Measurements from ENCODE around the gene AP1S1.
"Not testable (repeated sequence)": the region's sequence is repeated elsewhere in the genome, so short reads cannot be mapped to it uniquely, and the experiment has no call there.

AP1S1 gene

DNA sequence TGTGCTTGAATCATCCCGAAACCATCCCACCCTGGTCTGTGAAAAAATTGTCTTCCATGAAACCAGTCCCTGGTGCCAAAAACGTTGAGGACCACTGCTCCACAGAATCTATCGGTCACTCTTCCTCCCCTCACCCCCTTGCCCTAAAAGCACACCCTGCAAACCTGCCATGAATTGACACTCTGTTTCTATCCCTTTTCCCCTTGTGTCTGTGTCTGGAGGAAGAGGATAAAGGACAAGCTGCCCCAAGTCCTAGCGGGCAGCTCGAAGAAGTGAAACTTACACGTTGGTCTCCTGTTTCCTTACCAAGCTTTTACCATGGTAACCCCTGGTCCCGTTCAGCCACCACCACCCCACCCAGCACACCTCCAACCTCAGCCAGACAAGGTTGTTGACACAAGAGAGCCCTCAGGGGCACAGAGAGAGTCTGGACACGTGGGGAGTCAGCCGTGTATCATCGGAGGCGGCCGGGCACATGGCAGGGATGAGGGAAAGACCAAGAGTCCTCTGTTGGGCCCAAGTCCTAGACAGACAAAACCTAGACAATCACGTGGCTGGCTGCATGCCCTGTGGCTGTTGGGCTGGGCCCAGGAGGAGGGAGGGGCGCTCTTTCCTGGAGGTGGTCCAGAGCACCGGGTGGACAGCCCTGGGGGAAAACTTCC is 28.2 kb upstream of the AP1S1 start:
- DNase-seq = peak; percentile 77

DNA sequence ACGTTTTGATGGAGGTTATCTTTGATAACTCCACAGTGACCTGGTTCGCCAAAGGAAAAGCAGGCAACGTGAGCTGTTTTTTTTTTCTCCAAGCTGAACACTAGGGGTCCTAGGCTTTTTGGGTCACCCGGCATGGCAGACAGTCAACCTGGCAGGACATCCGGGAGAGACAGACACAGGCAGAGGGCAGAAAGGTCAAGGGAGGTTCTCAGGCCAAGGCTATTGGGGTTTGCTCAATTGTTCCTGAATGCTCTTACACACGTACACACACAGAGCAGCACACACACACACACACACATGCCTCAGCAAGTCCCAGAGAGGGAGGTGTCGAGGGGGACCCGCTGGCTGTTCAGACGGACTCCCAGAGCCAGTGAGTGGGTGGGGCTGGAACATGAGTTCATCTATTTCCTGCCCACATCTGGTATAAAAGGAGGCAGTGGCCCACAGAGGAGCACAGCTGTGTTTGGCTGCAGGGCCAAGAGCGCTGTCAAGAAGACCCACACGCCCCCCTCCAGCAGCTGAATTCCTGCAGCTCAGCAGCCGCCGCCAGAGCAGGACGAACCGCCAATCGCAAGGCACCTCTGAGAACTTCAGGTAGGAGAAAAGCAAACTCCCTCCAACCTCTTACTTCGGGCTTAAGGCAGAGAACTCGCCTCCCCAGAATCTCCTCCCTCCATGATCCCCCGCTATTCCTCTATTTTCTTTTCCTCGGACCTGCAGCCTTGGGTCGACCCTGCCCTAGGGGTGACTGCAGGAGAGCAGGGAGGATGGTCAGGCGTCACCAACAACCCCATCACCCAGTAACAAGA is 27.4 kb upstream of the AP1S1 start, which contains the start of gene SERPINE1:
Gene SERPINE1 (plus strand): TSS at position 454 of the 809 bp plus-strand sequence. CDS start 1,290 bp downstream, outside the sequence.
- peak; percentile 95 for DNase-seq

DNA sequence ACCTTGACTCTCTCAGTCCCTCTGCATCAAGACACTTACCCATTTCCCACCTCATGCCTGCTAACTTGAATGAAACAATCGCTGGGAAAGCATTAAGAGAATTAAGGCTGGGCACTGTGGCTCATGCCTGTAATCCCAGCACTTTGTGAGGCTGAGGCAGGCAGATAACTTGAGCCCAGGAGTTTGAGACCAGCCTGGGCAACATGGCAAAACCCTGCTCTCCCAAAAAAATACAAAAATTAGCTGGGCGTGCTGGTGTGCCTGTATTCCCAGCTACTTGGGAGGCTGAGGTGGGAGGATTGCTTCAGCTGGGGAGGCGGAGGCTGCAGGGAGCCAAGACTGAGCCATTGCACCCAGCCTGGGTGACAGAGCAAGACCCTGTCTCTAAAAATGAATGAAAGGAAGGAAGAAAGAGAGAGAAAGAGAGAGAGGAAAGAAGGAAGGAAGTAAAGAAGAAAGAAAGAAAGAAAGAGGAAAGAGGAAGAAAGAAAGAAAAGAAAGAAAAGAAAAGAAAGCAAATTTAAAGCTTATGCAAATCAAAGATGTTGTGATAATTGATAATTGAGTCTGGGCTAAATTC is 26.7 kb upstream of the AP1S1 start:
- DNase-seq = no peak

DNA sequence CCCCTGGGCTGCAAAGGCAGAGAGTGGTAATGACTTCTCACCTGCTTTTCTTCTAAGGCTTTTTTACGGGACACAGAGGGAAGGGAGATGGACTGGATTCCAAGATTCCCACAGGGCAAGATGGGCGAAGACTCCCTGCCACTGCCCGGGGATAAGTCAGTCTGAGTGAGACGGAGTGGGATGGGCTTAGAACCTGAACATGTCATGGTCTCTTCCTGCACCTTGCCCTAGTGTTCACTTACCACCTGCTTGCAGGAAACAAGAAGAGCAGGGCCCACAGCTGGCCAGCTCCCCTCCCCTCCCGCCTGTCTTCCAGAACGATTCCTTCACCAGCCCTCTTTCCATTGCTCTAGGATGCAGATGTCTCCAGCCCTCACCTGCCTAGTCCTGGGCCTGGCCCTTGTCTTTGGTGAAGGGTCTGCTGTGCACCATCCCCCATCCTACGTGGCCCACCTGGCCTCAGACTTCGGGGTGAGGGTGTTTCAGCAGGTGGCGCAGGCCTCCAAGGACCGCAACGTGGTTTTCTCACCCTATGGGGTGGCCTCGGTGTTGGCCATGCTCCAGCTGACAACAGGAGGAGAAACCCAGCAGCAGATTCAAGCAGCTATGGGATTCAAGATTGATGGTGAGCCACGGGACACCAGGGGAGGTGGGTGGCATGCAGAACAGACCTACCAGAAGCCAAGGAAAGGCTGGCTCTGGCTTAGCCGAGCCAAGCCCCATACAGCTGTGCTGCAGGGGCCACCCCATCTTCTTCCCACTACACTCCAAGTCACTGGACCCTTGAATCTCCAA is 26.0 kb upstream of the AP1S1 start:
- no peak for DNase-seq

DNA sequence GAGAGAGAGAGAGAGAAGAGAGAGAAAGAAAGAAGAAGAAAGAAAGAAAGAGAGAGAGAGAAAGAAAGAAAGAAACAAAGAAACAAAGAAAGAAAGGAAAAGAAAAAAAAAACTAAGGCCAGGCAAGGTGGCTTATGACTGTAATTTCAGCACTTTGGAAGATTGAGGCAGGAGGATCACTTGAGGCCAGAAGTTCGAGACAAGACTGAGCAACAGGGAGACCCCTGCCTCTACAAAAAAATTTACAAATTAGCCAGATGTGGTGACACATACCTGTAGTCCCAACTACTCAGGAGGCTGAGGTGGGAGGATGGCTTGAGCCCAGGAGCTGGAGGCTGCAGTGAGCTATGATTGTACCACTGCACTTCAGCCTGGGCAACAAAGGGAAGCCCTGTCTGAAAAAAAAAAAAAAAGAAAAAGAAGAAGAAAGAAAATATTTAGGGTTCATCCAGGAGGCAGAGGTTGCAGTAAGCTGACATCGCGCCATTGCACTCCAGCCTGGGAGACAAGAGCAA is 24.6 kb upstream of the AP1S1 start:
- no peak for DNase-seq

DNA sequence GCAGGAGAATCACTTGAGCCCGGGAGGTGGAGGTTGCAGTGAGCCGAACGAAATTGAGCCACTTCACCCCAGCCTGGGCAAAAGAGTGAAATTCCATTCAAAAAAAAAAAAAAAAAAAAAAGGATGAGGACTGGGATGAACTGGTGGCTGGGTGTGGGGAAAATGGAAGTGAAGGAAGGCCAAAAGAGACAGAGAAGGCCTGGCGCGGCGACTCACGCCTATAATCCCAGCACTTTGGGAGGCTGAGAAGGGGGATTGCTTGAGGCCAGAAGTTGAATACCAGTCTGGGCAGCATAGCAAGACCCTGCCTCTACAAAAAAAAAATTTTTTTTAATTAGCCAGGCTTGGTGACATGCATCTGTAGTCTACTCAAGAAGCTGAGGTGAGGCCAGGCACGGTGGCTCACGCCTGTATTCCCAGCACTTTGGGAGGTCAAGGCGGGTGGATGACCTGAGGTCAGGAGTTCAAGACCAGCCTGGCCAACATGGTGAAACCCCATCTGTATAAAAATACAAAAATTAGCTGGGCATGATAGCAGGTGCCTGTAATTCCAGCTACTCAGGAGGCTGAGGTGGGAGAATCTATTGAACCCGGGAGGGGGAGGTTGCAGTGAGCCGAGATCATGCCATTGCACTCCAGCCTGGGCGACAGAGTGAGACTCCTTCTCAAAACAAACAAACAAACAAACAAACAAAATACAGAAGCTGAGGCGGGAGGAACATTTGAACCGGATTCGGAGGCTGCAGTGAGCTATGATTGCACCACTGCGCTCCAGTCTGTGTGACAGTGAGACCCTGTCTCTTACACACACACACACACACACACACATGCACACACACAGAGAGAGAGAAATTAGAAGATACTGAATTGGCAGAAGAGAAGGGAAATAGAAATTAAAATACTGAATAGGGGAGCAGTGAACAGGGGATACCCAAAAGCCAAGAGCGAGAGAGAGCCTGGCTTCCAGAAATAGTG is 21.4 kb upstream of the AP1S1 start:
- DNase-seq = not testable (repeated sequence)

DNA sequence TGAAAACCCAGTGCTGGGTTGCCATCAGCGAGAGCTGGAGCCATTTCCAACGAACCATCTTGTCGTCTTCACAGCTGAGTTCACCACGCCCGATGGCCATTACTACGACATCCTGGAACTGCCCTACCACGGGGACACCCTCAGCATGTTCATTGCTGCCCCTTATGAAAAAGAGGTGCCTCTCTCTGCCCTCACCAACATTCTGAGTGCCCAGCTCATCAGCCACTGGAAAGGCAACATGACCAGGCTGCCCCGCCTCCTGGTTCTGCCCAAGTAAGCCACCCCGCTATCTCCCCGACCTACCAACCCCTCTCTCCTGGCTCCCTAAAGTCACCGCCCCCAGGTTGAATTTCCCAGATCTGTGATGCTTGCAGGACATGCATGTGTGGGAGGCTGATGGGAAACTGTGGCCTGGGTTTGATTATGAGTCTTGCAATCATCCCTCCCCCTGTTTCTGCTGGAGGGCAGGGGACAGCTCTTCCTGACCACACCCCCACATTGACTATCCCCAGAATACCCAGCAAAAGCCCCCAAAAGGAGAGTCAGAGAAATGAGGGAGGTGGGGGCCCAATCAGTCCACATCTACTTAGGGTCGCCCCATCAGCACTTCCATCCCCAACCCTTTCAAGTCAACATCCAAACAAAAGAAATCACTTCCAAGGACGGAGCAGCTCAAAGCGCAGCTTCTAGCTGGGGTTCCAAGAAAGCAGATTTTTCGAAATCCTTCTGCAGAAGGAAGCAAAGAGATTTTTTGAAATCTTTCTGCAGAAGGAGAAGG is 20.5 kb upstream of the AP1S1 start:
- DNase-seq = no peak

DNA sequence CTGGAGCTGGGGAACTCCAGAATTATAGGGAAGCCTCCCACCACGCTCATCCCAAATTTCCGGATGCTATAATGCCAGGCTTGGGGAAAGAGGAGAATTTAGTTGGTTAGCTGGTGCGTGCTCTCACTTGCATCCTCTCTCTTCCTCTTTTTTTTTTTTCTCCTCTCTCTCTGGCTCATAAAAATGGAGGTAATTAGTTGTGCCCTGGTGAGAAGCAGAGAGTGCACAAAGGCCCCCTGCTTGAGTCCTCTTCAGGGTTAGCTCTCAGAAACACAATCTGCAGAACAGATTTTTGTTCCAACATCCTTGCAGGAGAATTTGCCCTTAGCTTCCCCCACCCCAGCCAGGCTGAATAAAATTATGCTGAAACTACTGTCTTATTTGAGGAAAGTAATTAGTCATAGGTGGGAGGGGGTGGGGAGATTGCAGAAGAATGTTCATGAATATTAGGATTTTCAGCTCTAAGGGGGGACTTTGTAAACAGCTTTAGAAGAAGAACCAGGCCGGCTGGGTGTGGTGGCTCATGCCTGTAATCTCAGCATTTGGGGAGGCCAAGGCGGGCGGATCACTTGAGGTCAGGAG is 19.8 kb upstream of the AP1S1 start:
- no peak for DNase-seq

DNA sequence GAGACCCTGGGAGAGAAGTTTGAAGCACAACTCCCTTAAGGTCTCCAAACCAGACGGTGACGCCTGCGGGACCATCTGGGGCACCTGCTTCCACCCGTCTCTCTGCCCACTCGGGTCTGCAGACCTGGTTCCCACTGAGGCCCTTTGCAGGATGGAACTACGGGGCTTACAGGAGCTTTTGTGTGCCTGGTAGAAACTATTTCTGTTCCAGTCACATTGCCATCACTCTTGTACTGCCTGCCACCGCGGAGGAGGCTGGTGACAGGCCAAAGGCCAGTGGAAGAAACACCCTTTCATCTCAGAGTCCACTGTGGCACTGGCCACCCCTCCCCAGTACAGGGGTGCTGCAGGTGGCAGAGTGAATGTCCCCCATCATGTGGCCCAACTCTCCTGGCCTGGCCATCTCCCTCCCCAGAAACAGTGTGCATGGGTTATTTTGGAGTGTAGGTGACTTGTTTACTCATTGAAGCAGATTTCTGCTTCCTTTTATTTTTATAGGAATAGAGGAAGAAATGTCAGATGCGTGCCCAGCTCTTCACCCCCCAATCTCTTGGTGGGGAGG is 16.5 kb upstream of the AP1S1 start:
- DNase-seq = no peak

DNA sequence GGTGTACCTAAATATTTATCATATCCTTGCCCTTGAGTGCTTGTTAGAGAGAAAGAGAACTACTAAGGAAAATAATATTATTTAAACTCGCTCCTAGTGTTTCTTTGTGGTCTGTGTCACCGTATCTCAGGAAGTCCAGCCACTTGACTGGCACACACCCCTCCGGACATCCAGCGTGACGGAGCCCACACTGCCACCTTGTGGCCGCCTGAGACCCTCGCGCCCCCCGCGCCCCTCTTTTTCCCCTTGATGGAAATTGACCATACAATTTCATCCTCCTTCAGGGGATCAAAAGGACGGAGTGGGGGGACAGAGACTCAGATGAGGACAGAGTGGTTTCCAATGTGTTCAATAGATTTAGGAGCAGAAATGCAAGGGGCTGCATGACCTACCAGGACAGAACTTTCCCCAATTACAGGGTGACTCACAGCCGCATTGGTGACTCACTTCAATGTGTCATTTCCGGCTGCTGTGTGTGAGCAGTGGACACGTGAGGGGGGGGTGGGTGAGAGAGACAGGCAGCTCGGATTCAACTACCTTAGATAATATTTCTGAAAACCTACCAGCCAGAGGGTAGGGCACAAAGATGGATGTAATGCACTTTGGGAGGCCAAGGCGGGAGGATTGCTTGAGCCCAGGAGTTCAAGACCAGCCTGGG is 15.9 kb upstream of the AP1S1 start:
- DNase-seq = peak; percentile 81

DNA sequence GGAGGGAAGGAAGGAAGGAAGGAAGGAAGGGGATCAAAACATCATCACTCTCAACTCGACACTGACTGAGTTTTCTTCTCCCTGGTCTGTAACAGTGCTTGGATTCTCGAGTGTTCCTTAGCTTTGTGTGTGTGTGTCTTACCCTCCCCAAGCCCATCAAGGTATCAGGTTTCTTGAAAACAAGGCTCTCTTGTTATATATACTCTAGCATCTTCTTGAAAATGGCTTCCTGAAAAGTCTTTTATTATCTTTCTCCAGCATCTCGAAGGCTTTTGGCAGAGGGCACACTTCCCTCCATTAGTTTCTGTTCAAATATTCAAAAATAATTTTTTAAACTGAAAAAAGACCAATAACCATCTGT is 14.0 kb upstream of the AP1S1 start:
- no peak for DNase-seq

DNA sequence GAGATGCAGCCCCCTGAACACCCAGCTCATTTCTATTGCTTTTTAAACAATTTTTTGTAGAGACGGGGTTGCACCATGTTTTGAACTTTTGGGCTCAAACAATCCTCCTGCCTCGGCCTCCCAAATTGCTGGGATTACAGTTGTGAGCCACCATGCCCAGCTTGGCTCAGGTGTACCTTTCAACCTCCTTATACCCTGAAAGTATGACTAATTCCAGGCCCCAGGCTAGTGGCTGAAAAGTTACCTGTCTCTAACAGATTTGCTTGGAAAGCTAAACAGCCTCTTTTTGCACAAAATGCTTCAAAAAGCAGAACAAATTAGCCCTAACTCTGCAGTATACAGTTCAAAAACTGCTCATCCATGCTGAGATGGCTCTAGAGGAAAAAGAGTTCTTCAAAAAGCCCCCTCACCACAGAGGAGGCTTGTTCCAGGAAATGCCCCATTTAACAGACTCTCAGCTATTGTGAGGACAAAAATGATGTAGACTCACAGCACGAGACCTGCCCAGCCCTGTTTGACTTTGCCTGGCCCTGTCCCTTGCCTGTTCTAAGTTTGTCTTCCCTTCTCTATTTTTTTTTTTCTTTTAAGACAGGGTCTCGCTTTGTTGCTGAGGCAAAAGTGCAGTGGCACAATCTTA is 13.4 kb upstream of the AP1S1 start:
- DNase-seq = no peak

DNA sequence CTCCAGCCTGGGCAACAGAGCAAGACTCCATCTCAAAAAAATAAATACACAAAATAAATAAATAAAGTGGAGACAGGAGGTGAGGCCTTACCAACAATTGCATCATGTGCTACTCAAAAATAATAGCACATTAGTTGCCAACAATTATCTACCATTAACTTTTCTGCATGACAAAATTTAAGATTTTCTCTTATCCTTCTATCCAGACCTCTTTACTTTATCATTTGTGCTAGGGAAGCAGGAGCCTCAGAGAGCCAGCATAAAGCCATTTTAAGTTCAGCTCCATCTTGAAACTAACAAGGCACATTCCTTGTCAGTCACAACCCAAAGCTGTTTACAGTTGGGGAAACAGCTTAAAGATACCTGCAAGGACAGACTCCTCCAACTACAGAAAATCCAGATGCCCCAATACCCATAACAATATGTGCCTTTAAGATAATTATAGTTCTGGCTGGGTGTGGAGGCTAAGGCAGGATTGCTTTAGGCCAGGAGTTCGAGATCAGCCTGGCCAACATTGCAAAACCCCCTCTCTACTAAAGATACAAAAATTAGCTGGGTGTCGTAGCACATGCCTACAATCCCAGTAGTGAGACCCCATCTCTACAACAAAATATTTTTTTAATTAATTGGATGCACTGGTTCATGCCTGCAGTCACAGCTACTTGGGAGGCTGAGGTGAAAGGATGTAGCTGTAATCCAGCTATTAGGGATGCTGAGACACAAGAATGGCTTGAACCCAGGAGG is 2.2 kb upstream of the AP1S1 start:
- DNase-seq = no peak

DNA sequence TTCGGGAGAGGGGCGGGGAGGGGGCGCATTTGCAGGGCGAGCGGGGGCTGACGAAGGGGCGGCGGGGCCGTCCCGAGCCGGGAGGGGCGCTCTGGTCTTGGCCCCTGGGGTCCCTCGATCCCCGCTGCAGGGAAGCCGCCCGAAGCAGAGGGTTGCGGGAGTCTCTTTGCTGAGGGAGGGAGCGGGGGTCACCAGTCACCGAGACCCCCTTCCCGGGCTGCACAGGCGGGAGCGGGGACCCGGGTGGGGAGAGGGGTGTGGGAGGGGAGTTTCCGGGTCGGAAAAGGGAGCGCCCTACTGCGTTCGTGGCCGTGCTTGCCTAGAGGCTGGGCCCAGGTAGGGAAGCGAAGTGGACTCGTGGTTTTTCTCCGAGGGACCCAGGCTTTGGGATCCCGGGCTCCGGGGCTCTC is 422 bp downstream of the AP1S1 start:
- DNase-seq = no peak

DNA sequence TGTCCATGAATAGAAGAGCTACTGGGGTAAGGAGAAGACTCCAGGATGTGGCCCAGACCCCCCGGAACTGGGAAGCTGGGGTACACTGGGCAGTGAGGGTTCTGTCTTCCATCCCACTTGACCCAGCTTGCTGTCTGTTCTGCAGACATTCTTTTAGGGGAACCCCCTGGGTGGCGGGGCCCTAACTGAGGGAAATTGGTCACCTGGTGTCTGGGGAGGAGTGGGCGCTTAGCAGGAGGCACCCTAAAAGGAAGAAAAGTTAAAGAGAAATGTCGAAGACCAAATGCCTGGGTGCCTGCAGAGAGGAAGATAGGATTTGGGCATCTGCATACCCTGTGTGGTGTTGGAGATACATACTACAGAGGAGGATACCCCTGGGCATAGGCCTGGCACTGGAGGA is 1.0 kb downstream of the AP1S1 start:
- no peak for DNase-seq

DNA sequence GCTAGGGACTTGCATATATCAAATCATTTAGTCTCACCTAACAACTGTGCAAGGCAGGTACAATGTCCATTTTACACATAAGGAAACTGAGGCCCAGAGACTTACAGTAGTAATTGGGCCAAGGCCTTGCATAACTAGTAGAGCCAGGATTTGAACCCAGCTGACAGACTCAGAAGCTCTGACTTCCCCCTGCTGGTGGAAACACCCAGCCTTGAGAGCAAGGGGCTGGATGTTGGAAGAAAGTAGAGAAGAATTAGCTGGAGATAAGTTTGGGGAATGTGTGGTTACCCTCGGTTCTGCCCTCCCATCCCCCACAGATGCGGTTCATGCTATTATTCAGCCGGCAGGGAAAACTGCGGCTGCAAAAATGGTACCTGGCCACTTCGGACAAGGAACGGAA is 2.0 kb downstream of the AP1S1 start:
- no peak for DNase-seq

DNA sequence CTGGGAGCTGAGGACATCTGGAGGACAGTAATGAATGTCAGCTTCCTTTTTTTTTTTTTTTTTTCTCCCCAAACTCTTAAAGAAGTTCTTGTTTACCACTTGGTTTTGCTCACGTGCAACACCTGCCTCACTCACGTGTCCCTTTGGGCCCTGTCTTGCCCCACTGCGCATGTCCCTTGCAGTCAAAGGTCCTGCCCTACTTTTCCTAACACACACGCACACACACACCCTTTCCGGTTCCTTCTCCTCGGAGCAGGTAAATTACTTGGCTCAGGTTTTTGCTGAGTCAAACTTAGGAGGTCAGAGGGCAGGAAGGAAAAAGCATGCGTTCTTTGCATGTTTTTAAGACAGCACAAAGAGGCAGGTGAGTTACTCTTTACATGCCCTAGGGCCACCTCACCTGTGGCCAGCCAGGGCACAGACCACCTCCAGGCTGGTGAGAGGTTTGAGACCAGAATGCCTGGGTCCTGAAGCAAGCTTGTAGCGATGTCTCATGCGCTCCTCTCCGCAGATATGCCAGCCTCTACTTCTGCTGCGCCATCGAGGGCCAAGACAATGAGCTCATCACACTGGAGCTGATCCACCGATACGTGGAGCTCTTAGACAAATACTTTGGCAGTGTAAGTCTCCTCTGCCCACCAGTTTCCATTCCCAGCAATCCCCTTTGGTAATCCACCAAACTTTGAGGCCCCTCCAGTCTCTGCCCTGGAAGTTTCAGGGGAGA is 2.8 kb downstream of the AP1S1 start:
- no peak for DNase-seq

Measured in femur (tissue), 1 donor.